ENCODE measurements around the gene C19orf38.

DNA sequence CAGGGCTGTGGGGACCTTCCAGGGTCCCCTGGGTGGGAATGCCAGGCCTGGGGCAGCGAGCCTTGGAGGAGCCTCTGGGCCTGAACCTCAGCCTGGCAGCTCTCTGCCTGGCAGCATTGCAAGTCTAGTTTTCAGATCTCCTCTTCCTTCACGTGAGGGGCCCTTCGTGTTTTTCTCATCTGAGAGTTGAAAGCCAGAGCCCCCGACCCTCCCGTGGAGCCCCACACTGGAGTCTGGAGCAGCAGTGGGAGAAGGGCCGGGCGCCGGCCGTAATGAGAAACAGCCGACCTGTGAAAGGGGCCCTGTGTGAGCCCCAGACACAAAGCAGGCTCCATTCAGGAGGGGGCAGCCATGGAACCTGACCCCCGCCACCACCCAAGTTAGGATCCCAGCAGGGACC, 31.5 kb upstream of the C19orf38 start:
- TF ChIP-seq EZH2 (IDR thresholded peaks at IDR 0.05; ENCODE audit: borderline replicate concordance, low read depth, low read length, severe bottlenecking) (no peak), FOS (IDR thresholded peaks at IDR 0.05; ENCODE audit: borderline replicate concordance, insufficient read depth, low read length) (no peak), POLR2A (IDR thresholded peaks at IDR 0.05; ENCODE audit: low read depth, low read length) (no peak), POLR2AphosphoS5 (IDR thresholded peaks at IDR 0.05; ENCODE audit: insufficient read depth, low read depth, low read length) (no peak)
- TF ChIP-seq, protein P1, sequence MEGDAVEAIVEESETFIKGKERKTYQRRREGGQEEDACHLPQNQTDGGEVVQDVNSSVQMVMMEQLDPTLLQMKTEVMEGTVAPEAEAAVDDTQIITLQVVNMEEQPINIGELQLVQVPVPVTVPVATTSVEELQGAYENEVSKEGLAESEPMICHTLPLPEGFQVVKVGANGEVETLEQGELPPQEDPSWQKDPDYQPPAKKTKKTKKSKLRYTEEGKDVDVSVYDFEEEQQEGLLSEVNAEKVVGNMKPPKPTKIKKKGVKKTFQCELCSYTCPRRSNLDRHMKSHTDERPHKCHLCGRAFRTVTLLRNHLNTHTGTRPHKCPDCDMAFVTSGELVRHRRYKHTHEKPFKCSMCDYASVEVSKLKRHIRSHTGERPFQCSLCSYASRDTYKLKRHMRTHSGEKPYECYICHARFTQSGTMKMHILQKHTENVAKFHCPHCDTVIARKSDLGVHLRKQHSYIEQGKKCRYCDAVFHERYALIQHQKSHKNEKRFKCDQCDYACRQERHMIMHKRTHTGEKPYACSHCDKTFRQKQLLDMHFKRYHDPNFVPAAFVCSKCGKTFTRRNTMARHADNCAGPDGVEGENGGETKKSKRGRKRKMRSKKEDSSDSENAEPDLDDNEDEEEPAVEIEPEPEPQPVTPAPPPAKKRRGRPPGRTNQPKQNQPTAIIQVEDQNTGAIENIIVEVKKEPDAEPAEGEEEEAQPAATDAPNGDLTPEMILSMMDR (IDR thresholded peaks at IDR 0.05; ENCODE audit: extremely low read depth in 1 of 2, insufficient read depth in 1 of 2, low read depth in 1 of 2, low read length in 2 of 2), result no peak

All from endothelial cell of umbilical vein (primary cell).